ENCODE measurements around the gene SCEL.

The SCEL gene

GRCh38 chr13:77521595-77522367 is 13.7 kb upstream of the SCEL start:
- in situ Hi-C loops (cut with MboI; ENCODE audit: low sequenced_read_pairs) = no loop called here

DNA sequence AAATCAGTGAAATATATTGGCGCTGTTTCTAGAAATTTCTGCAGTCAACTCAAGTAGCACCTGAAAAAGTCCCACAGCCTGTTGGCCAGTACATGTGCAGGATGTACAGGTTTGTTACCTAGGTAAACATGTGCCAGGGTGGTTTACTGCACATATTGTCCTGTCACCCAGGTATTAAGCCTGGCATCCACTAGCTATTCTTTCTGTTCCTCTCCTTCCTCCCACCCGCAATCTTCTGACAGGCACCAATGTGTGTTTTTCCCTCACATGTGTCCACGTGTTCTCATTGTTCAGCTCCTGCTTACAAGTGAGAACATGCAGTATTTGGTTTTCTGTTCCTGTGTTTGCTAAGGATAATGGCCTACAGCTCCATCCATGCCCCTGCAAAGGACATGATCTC is 13.1 kb upstream of the SCEL start:
- in situ Hi-C loops (cut with MboI; ENCODE audit: low sequenced_read_pairs) = no loop called here

- in situ Hi-C loops (cut with MboI; ENCODE audit: low sequenced_read_pairs) = no loop called here
Measured at GRCh38 chr13:77523386-77523785, 12.1 kb upstream of the SCEL start.

DNA sequence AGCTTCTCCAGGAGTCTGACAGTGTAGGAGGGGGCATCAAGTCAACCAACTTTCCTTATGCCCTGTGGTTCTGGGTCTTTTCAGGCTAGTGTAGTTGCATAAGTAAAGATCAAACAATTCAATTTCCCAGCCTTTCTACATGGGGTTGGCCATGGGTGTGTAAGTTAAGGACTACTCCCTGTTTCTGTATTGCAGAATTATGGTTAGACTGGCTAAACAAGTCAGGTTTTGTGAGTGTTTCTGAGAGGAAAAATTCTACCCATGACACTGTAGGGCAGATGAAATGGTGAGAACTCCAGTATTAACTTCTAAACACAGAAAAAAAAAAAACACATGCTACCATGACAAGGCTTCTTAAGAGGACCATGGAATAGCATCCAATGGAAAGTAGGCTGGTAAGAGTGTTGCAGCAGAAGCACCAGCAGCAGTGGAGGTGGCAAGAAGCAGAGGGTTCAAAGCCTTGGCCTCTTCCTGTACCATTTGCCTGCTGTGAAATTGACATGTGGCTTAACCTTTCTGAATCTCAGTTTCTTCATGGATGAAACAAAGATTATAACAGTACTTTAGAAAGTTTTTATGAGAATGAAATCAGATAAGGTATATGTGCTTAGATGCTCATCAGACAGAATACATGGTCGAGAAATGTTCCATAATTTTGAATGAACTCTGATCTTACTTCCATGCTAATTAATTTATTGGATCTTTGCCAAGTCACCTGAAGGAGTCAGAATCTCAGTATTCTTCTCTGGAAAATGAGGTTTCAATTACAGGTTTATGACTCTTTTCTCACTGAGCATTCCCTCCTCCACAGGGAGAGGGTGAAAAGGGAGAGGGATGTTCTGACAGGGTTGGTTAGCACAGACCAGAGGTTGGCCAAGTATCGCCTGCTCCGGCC is 11.4 kb upstream of the SCEL start:
- in situ Hi-C loops (cut with MboI; ENCODE audit: low sequenced_read_pairs) = no loop called here

- in situ Hi-C loops (cut with MboI; ENCODE audit: low sequenced_read_pairs) = no loop called here
Measured at GRCh38 chr13:77528414-77528813, 7.1 kb upstream of the SCEL start.

DNA sequence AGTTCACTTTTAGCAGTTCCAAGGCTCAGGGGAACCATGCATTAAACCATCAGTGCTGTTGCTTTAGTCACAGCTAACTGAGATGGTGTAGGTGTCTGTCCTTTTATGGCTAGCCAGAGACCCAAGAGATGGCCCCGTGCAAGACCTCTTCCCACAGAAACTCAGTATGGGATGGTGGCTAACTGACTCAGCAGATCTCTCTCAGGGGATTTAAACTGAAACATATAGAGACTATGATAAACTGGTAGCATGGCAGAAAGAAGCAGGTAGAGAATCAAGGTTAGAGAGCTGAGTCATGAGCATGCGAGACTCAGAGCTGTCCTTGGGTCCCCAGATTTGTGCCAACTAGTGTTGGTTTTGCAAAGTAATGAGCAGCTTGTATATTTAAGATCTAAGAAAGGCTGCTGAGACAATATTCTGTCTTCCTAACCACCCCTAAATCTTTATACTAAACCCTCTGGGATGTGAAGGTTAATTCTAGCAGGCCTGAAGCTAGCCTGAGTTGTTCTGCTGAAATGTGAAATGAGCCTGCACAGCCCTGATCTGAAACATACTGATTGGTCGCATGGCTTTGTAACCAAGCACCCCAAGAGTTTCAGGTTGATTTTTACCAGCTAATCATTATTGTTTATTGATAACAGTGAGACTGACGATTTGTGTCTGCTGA is 6.5 kb upstream of the SCEL start:
- in situ Hi-C loops (cut with MboI; ENCODE audit: low sequenced_read_pairs) = no loop called here

DNA sequence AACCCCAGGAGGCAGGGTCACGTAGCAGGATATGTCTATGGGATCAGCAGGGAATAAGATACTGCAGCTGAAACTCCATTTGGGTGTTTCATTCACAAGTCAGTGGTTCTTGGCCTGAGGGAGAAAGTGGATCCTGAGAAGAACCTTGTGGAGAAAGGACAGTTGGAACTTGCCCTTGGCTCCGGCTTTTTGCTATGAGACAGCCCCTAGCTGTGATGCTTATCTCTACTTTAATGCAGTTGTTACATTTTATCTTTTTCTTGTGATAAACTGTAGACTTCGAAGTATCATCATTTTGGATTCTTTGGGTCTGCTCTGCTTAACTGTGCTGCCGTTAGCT is 6.0 kb upstream of the SCEL start:
- in situ Hi-C loops (cut with MboI; ENCODE audit: low sequenced_read_pairs) = no loop called here

- in situ Hi-C loops (cut with MboI; ENCODE audit: low sequenced_read_pairs) = no loop called here
Measured at GRCh38 chr13:77530875-77531274, 4.6 kb upstream of the SCEL start.

DNA sequence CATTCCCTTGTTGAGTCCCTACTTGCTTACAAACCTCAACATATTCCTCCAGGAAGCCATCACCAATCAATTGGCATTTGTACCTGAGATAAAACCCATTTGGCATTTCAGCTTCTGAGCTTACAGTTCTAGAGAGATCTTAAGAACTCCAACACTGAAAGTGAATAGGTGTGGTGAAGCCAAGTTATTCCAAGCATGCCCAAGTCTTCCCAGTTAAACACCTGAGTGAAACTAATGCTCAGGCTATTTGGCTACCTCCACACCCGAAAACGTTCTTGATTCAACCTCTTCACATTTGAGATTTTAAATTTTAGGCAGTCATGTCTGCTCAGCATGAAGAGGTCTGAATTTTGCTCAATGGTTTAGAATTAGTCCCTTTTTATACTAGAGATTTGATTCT is 2.5 kb upstream of the SCEL start:
- in situ Hi-C loops (cut with MboI; ENCODE audit: low sequenced_read_pairs) = no loop called here

DNA sequence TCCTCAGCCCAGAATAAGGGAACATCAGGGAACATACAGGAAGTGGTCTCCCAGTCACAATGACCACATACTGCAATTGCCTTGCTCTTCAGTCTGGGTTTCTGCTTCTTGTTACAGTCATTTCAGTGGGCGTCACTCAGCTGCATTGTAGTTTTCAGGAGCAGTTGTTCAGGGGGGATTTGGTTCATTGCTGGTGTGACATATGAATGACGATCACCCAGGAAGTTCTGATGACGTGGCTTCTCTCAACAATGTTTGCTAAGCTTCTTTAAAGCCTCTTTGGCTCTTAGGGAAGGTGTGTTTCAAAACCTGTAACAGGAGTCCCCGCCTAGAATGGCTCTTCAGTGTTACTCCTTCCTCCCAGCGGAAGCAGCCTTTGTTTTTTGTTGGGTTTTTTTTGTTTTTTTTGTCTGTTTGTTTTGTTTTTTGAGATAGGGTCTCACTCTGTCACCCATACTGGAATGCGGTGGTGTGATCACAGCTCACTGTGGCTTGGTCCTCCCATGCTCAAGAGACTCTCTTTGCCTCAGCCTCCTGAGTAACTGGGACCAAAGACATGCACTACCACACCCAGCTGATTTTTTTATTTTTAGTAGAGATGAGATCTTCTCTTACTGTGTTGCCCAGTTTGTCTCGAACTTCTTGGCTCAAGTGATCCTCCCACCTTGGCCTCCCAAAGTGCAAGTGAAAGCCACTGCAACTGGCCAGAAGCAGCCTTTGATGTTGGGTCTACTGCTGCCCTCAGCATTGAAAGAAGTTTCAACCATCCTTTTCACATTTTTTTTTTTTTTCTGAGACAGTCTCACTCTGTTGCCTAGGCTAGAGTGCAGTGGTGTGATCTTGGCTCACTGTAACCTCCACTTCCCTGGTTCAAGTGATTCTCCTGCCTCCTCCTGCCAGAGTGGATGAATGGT is 1.4 kb upstream of the SCEL start:
- in situ Hi-C loops (cut with MboI; ENCODE audit: low sequenced_read_pairs) = no loop called here

DNA sequence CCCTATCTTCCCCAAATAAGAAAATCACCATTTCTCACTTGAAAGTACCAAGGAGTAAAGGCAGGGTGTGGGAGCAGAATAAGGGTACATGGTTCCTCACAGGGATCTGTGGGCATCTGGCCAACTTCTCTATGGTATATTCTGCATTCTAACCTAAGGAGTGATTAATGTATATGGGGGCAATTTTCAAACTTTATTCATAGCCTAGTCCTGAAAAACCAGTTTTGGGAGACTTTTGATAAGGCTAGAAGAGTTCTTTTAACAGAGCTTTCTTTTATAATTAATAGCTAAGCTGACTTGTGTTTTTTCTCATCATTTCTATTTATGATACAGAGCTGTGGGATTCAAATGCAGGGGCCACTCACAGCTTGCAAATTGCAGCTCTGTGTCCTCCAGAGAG is 852 bp downstream of the SCEL start:
- in situ Hi-C loops (cut with MboI; ENCODE audit: low sequenced_read_pairs) = no loop called here

GRCh38 chr13:77537289-77537919 is 1.9 kb downstream of the SCEL start:
- in situ Hi-C loops (cut with MboI; ENCODE audit: low sequenced_read_pairs) = no loop called here

- in situ Hi-C loops (cut with MboI; ENCODE audit: low sequenced_read_pairs) = no loop called here
Measured at GRCh38 chr13:77543711-77544110, 8.2 kb downstream of the SCEL start.

DNA sequence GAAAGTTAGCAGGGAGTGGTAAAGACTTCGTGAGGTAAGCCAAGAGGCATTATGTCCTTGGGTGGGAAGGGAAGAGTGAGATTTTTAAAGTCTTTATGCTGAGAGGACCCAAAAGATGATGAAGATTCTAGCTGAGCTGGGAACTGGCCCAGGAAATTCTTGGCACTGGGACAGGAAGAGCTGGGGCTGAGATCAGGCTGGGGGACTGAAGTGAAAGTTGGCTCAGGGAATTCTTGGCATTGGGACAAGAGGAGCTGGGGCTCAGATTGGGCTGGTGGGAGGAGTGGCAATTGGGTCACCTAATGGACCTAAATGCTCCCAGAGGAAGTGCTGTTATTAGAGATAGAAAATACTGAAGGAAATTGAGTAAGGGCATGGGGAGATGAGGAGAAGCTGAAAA is 8.8 kb downstream of the SCEL start:
- in situ Hi-C loops (cut with MboI; ENCODE audit: low sequenced_read_pairs) = no loop called here

GRCh38 chr13:77544758-77545338 is 9.3 kb downstream of the SCEL start:
- in situ Hi-C loops (cut with MboI; ENCODE audit: low sequenced_read_pairs) = no loop called here

DNA sequence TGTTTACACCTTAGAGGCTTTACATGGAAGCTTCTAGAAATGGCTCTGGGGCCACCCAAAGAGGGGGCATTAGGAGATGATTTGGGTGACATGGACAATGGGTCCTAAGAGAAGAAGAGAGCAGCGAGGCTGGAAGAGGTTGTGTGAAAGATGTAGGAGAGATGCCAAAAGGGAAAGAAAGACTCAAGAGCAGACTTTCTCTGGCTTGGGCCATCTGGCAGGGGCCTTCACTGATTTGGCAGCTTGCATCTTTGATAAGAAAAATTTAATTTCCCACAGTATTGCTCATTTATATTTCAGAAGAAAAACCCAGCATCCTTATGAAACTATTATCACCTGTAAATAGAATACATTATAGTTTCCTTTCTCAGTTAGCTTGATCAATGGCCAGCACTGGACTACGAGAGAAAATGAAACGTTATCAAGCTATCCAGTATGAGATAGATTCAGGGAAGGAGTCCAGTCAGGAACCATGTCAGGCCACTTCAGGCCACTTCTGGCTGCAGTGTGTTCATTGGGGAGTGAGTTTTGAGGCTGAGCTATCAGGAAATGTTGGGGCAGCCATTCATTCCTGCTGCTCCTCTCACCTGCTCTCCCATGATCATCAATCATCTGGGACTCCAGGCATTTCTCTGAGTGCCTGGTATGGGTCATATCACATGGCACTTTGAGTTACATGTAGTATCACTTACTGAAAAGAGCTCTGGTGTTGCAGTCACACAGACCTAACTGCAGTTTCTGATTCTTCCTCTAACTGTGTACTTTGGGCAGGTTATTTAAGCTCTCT is 10.3 kb downstream of the SCEL start:
- in situ Hi-C loops (cut with MboI; ENCODE audit: low sequenced_read_pairs) = no loop called here

GRCh38 chr13:77548095-77548494 is 12.6 kb downstream of the SCEL start:
- in situ Hi-C loops (cut with MboI; ENCODE audit: low sequenced_read_pairs) = no loop called here

- in situ Hi-C loops (cut with MboI; ENCODE audit: low sequenced_read_pairs) = no loop called here
Measured at GRCh38 chr13:77548594-77548993, 13.1 kb downstream of the SCEL start.

DNA sequence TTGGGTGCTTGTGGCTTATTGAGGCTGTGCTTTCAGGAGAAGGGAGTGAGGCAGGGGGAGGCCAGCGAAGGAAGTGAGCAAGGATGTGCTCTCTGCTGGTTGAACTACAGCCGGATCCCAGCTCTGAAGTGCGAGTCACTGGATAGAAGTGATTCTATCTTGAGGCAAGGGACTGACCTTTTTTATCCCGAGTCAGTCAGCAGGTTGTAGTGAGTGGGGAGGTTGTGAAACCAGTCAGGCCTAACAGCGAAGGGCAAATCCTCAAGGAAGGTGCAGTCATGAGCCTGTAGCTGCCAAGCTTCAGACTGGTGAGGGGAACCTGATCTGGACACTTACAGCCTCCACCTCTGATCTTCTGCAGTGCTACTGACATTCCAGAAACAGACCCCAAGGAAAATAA is 18.6 kb downstream of the SCEL start:
- in situ Hi-C loops (cut with MboI; ENCODE audit: low sequenced_read_pairs) = no loop called here
